Coronary artery (tissue), 2 donors: ENCODE data around the gene ARRDC3.
"Not testable (repeated sequence)": the region's sequence is repeated elsewhere in the genome, so short reads cannot be mapped to it uniquely, and the experiment has no call there.

Source experiments
- DNase-seq: peaks from one replicate; pipeline ENCODE4 v3.0.0-alpha.2; 2017; ENCODE audit warnings: low spot score
- H3K27ac ChIP-seq, 2 donors: fragments of 200-600 bp; sonication (generic); one replicate each; pipeline ENCODE4 v1.5.1; 2016 to 2019
- H3K4me3 ChIP-seq: fragments of 200-600 bp; sonication (generic); 2 replicates; pipeline ENCODE4 v1.5.1; 2016; ENCODE audit warnings: mild to moderate bottlenecking, moderate library complexity
- TF ChIP-seq, protein P1 (sequence below): fragments of 200-600 bp; sonication (generic); IDR thresholded peaks from one replicate; pipeline ENCODE4 v1.5.1; 2019; ENCODE audit warnings: antibody characterized with exemption

Gene ARRDC3

DNA sequence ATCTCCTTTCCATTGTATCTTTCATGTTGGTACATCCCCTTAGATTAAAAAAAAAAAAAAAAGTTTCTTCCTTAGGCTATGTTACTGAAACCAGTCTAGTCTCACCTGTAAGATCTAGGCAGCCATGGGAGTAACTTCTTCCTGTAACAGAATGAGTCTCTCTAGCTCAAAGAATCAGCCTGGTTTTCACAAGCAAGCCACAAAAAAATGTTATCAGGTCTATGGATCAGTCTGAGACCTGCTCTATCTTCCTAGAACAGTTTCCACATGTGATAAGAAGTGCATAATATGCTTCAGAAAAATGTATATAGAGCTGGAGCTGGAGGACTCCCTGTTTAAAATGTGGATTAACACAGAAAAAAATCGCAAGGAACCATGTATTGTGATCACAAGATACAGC is 53.8 kb downstream of the ARRDC3 start:
- H3K27ac ChIP-seq = no peak overlapping the region
- DNase-seq = no peak
- TF ChIP-seq, protein P1, sequence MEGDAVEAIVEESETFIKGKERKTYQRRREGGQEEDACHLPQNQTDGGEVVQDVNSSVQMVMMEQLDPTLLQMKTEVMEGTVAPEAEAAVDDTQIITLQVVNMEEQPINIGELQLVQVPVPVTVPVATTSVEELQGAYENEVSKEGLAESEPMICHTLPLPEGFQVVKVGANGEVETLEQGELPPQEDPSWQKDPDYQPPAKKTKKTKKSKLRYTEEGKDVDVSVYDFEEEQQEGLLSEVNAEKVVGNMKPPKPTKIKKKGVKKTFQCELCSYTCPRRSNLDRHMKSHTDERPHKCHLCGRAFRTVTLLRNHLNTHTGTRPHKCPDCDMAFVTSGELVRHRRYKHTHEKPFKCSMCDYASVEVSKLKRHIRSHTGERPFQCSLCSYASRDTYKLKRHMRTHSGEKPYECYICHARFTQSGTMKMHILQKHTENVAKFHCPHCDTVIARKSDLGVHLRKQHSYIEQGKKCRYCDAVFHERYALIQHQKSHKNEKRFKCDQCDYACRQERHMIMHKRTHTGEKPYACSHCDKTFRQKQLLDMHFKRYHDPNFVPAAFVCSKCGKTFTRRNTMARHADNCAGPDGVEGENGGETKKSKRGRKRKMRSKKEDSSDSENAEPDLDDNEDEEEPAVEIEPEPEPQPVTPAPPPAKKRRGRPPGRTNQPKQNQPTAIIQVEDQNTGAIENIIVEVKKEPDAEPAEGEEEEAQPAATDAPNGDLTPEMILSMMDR = no peak
- H3K4me3 ChIP-seq = no peak overlapping the region

DNA sequence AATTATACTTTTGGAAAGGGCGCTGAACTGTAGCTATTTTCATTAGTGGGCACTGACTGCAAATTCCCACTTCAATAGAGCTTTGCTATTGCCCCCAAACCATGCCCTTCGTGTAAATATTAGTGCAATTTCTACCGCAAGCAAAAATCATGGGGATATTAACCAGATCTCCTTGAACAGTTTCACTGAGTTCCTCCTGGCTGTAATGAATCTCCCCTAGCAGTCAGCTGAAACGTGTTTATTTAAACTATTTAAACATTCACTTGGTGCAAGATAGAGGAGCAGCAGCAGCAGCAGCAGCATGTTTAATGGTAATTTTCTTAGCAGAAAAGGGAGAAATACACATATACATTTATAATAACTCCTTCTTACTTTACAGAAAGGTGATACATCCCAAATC is 54.4 kb downstream of the ARRDC3 start:
- TF ChIP-seq, protein P1 = no peak
- Histone ChIP-seq H3K4me3 (no peak overlapping the region), H3K27ac (no peak overlapping the region)
- DNase-seq = no peak

DNA sequence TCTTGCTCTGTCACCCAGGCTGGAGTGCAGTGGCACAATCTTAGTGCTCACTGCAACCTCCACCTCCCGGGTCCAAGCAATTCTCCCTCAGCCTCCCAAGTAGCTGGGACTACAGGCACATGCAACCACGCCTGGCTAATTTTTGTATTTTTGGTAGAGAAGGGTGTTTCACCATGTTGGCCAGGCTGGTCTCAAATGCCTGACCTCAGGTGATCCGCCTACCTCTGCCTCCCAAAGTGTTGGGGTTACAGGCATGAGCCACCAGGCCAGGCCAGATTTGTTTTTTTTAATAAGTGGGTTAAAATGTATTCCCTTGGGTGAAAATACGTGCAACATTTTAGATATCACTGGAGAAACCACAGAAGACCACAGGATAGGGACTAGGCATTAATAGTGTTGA is 60.1 kb downstream of the ARRDC3 start:
- not testable (repeated sequence) for H3K27ac ChIP-seq, H3K4me3 ChIP-seq, DNase-seq

DNA sequence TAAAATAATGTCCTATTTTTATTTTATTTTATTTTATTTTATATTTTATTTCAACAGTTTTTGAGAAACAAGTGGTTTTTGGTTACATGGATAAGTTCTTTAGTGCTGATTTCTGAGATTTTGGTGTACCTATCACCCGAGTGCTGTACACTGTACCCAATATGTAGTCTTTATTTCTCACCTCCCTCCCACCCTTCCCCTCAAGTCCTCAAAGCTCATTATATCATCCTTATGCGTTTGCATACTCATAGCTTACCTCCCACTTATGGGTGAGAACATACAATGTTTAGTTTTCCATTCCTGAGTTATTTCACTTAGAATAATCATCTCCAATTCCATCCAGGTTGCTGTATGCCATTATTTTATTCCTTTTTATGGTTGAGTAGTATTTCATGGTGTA is 63.5 kb downstream of the ARRDC3 start:
- DNase-seq = no peak
- TF ChIP-seq, protein P1 = no peak
- H3K4me3 ChIP-seq = no peak overlapping the region
- H3K27ac ChIP-seq = no peak overlapping the region

DNA sequence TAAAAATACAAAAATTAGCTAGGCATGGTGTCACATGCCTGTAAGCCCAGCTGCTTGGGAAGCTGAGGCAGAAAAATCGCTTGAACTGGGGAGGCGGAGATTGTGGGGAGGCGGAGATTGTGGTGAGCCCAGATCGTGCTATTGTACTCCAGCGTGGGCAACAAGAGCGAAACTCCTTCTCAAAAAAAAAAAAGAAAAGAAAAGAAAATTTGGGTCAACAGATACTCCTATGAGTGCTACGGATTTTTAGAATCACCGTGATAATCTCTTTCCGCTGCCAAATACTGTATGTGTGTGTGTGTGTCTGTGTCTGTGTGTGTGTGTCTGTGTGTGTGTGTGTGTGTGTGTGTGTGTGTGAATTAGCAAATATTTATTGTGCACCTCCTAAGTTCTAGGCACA is 64.4 kb downstream of the ARRDC3 start:
- H3K27ac ChIP-seq = no peak overlapping the region

More for the DNA sequence above, 64.4 kb downstream of the ARRDC3 start:
- H3K4me3 ChIP-seq = no peak overlapping the region
- TF ChIP-seq, protein P1 = no peak
- DNase-seq = no peak
